Prostate gland (tissue), 2 donors: ENCODE results near the gene ACACB. TPM values are rescaled to one million over a fixed set of nuclear protein-coding genes. Genes with fewer than 3 reads are reported as not detected.

ENCODE experiments used
- DNase-seq: peaks from one replicate; pipeline ENCODE4 v3.0.0-alpha.2; 2019; ENCODE audit warnings: low spot score
- H3K27ac ChIP-seq, 2 donors: fragments of 200-600 bp; sonication (generic); 2 replicates each; pipeline ENCODE4 v1.5.1; 2017 to 2019
- H3K27me3 ChIP-seq: fragments of 200-600 bp; sonication (generic); replicated peaks from 2 replicates; pipeline ENCODE4 v1.5.1; 2019; ENCODE audit not compliant: insufficient read depth
- H3K36me3 ChIP-seq, 2 donors: fragments of 200-600 bp; sonication (generic); 1 replicate in 1 of 2; 2 replicates in 1 of 2; pipeline versions ENCODE4 v1.5.1 to v1.8.1; 2017 to 2019
- H3K4me1 ChIP-seq: fragments of 200-600 bp; sonication (generic); replicated peaks from 2 replicates; pipeline ENCODE4 v1.5.1; 2019
- H3K4me3 ChIP-seq, 2 donors: fragments of 200-600 bp; sonication (generic); 2 replicates each; pipeline ENCODE4 v1.5.1; 2017 to 2019
- H3K9me3 ChIP-seq: fragments of 200-600 bp; sonication (generic); 2 replicates; pipeline ENCODE4 v1.5.1; 2017
- POLR2A ChIP-seq: fragments of 450-650 bp; IDR thresholded peaks from one replicate; pipeline ENCODE4 v1.6.1; 2016; ENCODE audit warnings: antibody characterized with exemption, mild to moderate bottlenecking
- POLR2AphosphoS5 ChIP-seq: sonication (generic); formaldehyde crosslinking; IDR thresholded peaks from one replicate; pipeline ENCODE4 v1.6.1; 2017; ENCODE audit warnings: antibody characterized with exemption
- WGBS: methylation state at CpG from one replicate; pipeline ENCODE4 v1.1.5; 2018; 5-methylcytosine and 5-hydroxymethylcytosine counted together
- intact Hi-C: fragments of 100-400 bp; cut with DNase I; formaldehyde crosslinking; loops from one replicate; pipeline ENCODE4 v1.14.2; 2022
- total RNA-seq, 2 donors: library from RNA; depleted of rRNA; stranded (reverse); fragments of >200 nt; gene quantifications; one replicate each; pipeline ENCODE4 v1.1.0, GENCODE V29; 2016
- TF ChIP-seq, protein P1 (sequence below), 4 experiments: fragments of 200-600 bp in 2 of 4; fragments of 450-650 bp in 2 of 4; sonication (generic) in 2 of 4; IDR thresholded peaks; 1 replicate in 3 of 4; 2 replicates in 1 of 4; pipeline ENCODE4 v1.5.1; 2016 to 2019; ENCODE audit warnings: antibody characterized with exemption in 4 of 4, mild to moderate bottlenecking in 2 of 4, moderate library complexity in 2 of 4

ACACB gene
- total RNA-seq, 2 donors from 2014 or later, result 52.5 to 63.3 TPM

DNA sequence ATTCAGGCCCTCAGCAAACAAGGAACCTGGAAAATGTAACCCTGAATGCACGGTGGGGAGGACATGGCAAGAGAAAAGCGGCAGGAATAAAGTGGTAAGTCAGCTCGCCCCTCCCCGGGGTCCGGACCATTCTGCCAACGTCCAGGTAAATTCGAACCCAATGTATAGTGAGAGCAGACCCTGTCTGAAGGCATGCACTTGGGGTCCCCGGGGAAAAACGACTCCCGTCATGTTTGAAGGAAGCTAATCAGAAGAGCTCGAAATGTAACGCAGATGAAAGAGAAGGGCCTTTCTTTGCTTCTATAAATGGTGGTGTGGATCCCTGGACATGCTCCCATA, 193 bp downstream of the ACACB start:
- peaks cover 16% of the 10 kb centered on the region for H3K4me1 ChIP-seq
- H3K4me3 ChIP-seq, result no peak overlapping the region
- WGBS, result 58% methylated on average over 12 of the region's 12 CpGs
- peak overlapping the region; percentile 56 to 59 for H3K27ac ChIP-seq
- TF ChIP-seq, protein P1, sequence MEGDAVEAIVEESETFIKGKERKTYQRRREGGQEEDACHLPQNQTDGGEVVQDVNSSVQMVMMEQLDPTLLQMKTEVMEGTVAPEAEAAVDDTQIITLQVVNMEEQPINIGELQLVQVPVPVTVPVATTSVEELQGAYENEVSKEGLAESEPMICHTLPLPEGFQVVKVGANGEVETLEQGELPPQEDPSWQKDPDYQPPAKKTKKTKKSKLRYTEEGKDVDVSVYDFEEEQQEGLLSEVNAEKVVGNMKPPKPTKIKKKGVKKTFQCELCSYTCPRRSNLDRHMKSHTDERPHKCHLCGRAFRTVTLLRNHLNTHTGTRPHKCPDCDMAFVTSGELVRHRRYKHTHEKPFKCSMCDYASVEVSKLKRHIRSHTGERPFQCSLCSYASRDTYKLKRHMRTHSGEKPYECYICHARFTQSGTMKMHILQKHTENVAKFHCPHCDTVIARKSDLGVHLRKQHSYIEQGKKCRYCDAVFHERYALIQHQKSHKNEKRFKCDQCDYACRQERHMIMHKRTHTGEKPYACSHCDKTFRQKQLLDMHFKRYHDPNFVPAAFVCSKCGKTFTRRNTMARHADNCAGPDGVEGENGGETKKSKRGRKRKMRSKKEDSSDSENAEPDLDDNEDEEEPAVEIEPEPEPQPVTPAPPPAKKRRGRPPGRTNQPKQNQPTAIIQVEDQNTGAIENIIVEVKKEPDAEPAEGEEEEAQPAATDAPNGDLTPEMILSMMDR (IDR thresholded peaks at IDR 0.05), result no peak
- TF ChIP-seq POLR2AphosphoS5, result no peak
- no peaks in the 10 kb centered on the region for H3K9me3 ChIP-seq
- no peaks in the 10 kb centered on the region for H3K27me3 ChIP-seq
- no peaks in the 10 kb centered on the region for H3K36me3 ChIP-seq
- intact Hi-C loops, result loop anchor here (10.0 kb wide), 1 partner anchor 268 kb away; no protein-coding TSS in a partner anchor
- DNase-seq, result no peak

DNA sequence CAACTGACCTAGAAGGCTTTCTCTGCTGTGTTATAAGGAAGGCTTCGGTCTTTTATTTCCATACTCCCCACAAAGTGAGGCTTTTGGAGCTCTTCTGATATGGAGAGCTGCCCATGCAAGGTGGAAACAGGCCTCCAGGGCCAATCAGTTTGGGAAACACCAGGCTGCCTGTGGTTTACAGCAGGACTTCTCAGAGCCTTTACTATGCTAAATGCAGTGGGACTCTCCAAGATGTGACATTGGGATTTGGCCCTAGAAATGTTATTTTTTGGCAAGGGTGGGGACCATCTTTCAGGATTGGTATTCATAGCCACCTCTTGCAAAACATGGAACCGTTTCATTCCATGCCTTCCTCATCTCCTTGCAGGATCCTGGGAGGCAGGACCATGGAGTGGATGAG, 3.7 kb downstream of the ACACB start:
- Histone ChIP-seq H3K27me3 (no peaks in the 10 kb centered on the region), H3K9me3 (no peaks in the 10 kb centered on the region), H3K27ac (no peak overlapping the region), H3K4me1 (peaks cover 13% of the 10 kb centered on the region), H3K4me3 (no peak overlapping the region), H3K36me3 (no peaks in the 10 kb centered on the region)
- DNase-seq, result no peak
- WGBS, result 77% methylated on average over 2 of the region's 2 CpGs
- intact Hi-C loops, result no loop called here
- TF ChIP-seq, protein P1 (IDR thresholded peaks at IDR 0.05), result no peak
- TF ChIP-seq POLR2A (no peak), POLR2AphosphoS5 (no peak)

DNA sequence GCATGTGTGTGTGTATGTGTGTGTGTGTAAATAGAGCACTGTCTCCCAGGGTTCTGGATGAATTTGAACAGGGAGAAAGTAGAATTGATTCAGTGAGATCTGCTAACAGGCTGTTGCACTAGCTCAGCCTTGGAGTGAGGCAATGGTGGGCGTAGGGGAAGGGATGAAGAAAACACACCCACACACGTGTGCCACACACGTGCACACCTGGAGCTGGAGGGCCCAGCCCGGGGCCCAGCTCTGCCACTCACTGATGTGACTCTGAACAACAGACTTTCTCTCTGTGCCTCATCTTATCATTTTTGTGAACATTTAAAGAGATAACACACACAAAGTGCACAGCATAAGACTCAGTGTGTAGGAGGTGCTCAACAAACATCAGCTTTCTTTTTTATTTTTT, 4.2 kb downstream of the ACACB start:
- Histone ChIP-seq H3K4me3 (no peak overlapping the region), H3K4me1 (peaks cover 9% of the 10 kb centered on the region), H3K27me3 (no peaks in the 10 kb centered on the region), H3K9me3 (no peaks in the 10 kb centered on the region), H3K27ac (no peak overlapping the region), H3K36me3 (no peaks in the 10 kb centered on the region)
- intact Hi-C loops, result no loop called here
- TF ChIP-seq POLR2AphosphoS5, result no peak
- TF ChIP-seq POLR2A, result no peak
- TF ChIP-seq, protein P1 (IDR thresholded peaks at IDR 0.05), result no peak
- WGBS, result 74% methylated on average over 4 of the region's 4 CpGs
- DNase-seq, result no peak

DNA sequence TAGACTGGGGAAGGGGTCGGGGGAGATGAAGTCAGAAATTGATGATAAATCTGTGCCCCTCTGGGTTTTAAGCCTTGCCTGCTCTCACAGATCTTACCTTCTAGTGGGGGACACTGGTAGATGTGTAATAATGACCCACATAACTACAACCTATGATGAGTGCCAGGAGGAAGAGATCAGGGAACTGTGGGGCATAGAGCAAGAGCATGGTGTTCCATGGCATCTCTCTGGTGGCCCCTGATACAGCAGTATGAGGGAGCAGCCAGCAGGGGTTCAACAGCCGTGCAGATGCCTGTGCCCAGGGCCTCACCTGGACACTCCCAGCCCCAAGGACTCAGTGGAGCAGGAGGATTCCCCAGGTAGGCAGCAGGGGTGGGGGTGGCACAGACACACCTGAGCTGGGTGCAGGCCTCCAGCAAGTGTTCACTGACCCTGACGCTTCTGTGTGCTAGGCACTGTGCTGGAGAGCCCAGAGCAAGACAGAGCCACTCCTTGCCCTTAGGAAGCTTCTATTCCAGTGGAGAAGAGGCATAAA, 5.0 kb downstream of the ACACB start:
- WGBS, result 92% methylated on average over 3 of the region's 3 CpGs
- no peak overlapping the region for H3K4me3 ChIP-seq
- intact Hi-C loops, result no loop called here
- no peak overlapping the region for H3K27ac ChIP-seq
- peaks cover under 1% of the 10 kb centered on the region for H3K4me1 ChIP-seq
- no peaks in the 10 kb centered on the region for H3K36me3 ChIP-seq
- no peaks in the 10 kb centered on the region for H3K9me3 ChIP-seq
- no peaks in the 10 kb centered on the region for H3K27me3 ChIP-seq
- DNase-seq, result no peak
- TF ChIP-seq POLR2AphosphoS5, result no peak
- no peak for TF ChIP-seq POLR2A
- TF ChIP-seq, protein P1 (IDR thresholded peaks at IDR 0.05), result no peak

DNA sequence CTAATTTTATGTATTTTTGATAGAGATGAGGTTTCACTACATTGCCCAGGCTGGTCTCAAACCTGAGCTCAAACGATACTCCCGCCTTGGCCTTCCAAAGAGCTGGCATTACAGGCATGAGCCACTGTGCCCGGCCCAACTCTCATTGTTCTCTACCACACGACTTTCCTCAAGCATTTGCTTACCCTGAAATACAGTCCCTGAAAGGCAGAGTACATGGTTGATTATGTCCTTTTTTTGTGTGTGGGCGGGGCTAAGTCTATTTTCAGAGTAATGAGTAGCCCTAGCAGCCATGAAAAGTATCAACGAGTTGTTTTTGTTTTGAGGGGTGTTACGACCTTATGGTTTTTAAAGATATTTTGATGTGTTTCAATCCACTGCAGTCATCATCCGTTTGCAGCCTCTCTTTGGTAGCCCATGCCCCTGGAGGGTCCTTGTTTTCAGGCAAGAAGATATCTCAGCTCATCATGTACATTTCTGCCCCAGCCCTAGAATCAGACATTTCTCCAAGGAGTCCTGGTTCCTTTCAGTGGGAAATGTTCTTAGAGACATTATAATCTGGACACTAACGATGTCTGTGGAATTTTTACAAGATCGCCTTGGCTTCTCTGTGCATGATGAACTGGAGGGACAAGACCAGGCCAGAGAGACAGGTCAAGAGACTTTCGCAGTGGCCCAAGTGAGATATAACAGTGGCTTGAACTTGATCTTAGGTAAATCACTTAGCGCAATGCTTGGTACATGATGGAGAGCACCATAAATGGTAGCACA, 8.7 kb downstream of the ACACB start:
- TF ChIP-seq POLR2A (no peak), POLR2AphosphoS5 (no peak)
- TF ChIP-seq, protein P1 (IDR thresholded peaks at IDR 0.05), result no peak
- no peaks in the 10 kb centered on the region for H3K27me3 ChIP-seq
- no peak overlapping the region for H3K27ac ChIP-seq
- 69% methylated on average over 12 of the region's 12 CpGs for WGBS
- no peaks in the 10 kb centered on the region for H3K4me1 ChIP-seq
- no peak overlapping the region for H3K4me3 ChIP-seq
- DNase-seq, result no peak
- H3K36me3 ChIP-seq, result no peaks in the 10 kb centered on the region
- intact Hi-C loops, result no loop called here
- H3K9me3 ChIP-seq, result no peaks in the 10 kb centered on the region
